HUES6 (cell line): ENCODE data around the gene DRD4.

Source experiments
- H3K27ac ChIP-seq: 2 replicates; pipeline ENCODE4 v1.7.0; 2013; ENCODE audit warnings: low read depth, mild to moderate bottlenecking, low read length, inconsistent platforms
- H3K27me3 ChIP-seq: 2 replicates; pipeline ENCODE4 v1.6.1; 2013; ENCODE audit warnings: low read length; ENCODE audit not compliant: control insufficient read depth, insufficient read depth
- H3K36me3 ChIP-seq: 2 replicates; pipeline ENCODE4 v1.6.1; 2013; ENCODE audit warnings: low read length; ENCODE audit not compliant: control insufficient read depth, insufficient read depth
- H3K4me1 ChIP-seq: 2 replicates; pipeline ENCODE4 v1.6.1; 2013; ENCODE audit warnings: low read length; ENCODE audit not compliant: control insufficient read depth, insufficient read depth
- H3K4me3 ChIP-seq: 2 replicates; pipeline ENCODE4 v1.5.1; 2013; ENCODE audit warnings: low read depth, low read length
- H3K9ac ChIP-seq: one replicate; pipeline ENCODE4 v1.6.1; 2013; ENCODE audit warnings: mild to moderate bottlenecking, low read length
- H3K9me3 ChIP-seq: 2 replicates; pipeline ENCODE4 v1.6.1; 2013; ENCODE audit warnings: low read depth, low read length; ENCODE audit not compliant: control insufficient read depth, insufficient read depth

The DRD4 gene

DNA sequence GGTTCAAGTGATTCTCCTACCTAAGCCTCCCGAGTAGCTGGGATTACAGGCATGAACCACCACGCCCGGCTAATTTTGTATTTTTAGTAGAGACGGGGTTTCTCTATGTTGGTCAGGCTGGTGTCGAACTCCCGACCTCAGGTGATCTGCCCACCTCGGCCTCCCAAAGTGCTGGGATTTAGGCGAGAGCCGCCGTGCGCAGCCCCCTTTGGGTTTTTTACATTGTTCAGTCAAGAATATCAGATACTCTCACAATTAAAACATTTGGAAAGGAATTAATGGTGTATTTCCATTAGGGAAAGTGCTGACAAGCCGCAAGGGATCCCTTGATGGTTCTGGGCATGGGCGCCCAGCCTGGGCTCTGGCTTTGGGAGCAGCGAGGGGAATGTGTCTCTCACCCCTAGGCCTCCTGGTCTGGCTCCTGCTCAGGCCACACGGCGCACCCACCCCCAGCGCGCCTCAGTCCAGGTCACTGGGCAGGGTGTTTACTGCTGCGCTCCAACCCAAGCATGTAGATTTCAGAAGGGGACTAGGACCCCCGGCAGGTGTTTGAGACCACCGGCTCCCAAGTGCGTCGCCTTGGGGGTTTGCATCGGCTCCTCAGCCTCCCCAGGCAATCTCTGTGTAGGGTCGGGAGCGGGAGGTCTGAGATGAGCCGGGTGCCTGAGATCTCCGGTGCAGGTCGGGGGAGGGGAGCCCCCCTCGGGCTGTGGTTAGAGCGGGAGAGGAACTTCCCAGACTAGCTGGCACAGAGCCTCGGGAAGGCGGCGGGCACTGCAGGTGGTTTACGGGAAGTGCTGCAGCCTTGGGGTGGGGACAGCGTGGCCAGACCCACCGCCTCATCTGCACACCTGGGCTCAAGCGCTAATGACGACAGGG lies 20.5 kb upstream of the DRD4 start:
- H3K4me3 ChIP-seq: peak overlapping the region; percentile 63; the same call in 1 of the 2 replicates
- H3K27ac ChIP-seq: no peak overlapping the region
- H3K4me1 ChIP-seq: peaks cover 16% of the 10 kb centered on the region; the same call in 1 of the 2 replicates
- H3K9me3 ChIP-seq: no peaks in the 10 kb centered on the region
- peak overlapping the region; percentile 78 for H3K9ac ChIP-seq
- peaks cover 25% of the 10 kb centered on the region for H3K36me3 ChIP-seq
- no peaks in the 10 kb centered on the region for H3K27me3 ChIP-seq

DNA sequence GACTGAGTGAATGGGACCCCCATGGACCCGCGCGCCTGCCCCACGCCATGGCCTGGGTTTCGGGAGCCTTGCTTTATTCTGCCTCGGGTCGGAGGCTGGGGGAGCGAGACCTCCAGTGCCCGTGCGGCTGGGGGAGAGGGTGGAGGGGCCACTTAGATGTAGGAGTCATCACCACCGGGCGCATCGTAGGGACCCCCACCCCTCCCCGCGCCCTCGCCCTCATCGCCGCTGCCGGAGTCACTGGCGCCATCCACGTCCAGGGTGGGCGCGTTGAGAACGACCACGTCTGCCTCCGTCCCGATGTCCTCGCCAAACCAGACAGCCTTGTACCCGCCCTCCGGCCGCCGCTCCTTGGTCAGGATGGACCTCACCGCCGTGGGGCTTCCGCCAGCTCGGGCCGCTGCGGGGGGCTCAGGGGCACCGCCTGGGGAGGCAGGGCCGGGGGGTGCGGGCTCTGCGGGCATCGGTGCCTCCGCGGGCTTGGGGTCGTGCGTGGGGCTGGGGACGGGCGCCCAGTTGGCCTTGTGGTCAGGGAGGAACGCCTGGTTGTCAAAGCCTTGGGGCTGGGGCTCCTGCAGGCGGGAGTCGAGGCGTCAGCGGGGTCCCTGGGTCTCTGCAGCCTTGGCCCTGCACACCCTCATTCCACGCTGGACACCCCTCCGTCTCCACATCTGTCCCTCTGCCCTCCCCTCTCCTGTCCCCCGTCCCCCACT lies 19.7 kb upstream of the DRD4 start:
- H3K9ac ChIP-seq: no peak overlapping the region
- no peak overlapping the region for H3K4me3 ChIP-seq
- no peaks in the 10 kb centered on the region for H3K27me3 ChIP-seq
- H3K4me1 ChIP-seq: peaks cover 16% of the 10 kb centered on the region; the same call in 1 of the 2 replicates
- no peaks in the 10 kb centered on the region for H3K9me3 ChIP-seq
- H3K27ac ChIP-seq: no peak overlapping the region
- peaks cover 17% of the 10 kb centered on the region for H3K36me3 ChIP-seq

DNA sequence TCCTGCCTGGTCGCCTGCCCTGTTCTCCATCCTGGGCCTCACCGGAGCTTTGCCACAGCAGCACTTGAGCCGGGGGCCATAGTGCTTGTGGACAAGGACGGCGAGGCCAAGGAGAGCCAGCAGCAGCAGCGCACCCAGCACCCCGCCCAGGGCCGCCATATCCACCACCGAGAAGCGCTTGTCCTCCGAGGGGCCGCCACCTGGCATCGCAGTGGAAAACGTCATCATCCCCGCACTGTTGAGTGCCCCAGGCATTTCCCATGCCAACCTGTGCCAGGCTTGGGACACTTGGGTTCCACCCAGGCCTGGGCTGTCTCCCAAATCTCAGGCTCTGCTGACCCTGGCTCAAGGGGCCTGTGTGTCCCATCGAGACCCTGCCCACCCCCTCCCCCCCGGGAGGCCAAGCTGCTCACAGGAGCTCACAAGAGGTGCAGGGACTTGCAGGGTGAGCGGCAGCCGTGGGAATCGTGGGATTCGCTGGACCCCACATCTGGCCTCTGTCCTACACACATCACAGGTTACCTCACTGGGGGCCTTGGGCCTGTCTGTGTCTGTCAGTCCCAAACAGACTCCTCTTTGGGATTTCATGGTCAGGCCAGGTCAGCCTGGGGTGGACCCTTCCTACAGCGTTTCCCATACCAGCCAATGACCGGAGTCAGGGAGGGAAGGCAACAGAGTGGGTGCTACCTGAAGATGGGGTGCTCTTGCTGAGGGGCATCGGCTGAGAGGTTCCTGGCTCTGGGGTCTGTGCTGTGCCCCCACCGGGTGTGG lies 19.0 kb upstream of the DRD4 start:
- Histone ChIP-seq H3K4me1 (peaks cover 16% of the 10 kb centered on the region; the same call in 1 of the 2 replicates), H3K27ac (no peak overlapping the region), H3K9ac (no peak overlapping the region), H3K4me3 (no peak overlapping the region), H3K9me3 (no peaks in the 10 kb centered on the region), H3K36me3 (peaks cover 10% of the 10 kb centered on the region; the same call in 1 of the 2 replicates), H3K27me3 (no peaks in the 10 kb centered on the region)

DNA sequence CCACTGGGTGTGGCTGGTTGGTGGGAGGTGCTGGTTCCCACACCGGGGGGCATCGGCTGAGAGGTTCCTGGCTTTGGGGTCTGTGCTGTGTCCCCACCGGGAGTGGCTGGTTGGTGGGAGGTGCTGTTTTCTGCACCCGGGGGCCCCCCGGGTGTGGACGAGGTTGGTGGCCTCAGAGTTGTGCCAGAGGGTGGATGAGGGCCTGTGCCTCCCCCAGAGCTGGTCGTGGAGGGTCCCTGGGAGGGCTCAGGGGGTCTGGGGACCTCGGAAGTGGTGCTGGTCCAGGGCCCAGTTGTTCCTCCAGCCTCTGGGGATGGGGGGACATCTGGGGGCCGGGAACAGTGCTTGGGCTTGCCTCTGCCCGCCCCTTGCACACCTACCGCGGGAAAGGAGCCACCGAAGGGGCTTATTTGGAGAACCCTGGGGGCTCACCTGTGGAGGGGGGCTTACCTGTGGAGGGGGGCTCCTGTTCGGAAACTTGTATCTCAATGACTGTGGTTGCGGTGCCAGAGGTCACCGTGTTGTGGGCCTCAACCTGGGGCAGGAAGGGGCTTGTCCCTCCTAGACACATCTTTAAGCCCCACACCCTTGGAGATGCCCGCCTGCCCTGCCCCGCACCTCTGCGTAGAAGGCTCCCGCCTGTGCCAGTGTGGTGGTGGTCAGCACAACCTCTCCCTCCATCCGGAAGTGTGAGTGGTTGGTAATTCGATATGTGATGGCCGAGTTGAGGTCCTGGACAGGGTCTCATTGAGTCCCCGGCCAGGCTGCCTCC lies 18.0 kb upstream of the DRD4 start:
- no peaks in the 10 kb centered on the region for H3K27me3 ChIP-seq
- no peak overlapping the region for H3K4me3 ChIP-seq
- peaks cover 13% of the 10 kb centered on the region; the same call in 1 of the 2 replicates for H3K4me1 ChIP-seq
- peaks cover 7% of the 10 kb centered on the region; the same call in 1 of the 2 replicates for H3K36me3 ChIP-seq
- no peaks in the 10 kb centered on the region for H3K9me3 ChIP-seq
- no peak overlapping the region for H3K27ac ChIP-seq
- no peak overlapping the region for H3K9ac ChIP-seq

DNA sequence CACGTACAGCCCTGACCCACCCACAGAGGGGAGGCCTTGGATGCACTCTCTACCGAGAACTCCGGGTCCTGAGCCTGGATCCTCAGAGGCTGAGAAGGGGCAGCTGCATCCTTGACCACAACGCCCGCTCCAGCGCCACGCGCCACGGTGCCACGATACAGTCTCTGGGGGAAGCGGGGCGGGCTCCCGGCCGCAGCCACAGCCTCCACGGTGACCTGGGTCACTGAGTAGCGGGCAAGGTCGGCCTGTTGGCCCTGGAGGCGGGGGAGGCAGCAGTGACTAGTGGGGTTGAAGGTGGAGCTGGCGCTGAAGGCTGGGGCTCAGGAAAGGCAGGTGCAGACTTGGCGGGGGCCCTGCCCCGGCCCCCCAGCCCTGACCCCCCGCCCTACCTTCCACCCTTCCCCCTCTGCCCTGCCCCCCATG lies 17.4 kb upstream of the DRD4 start:
- Histone ChIP-seq H3K27me3 (no peaks in the 10 kb centered on the region), H3K9me3 (no peaks in the 10 kb centered on the region), H3K4me1 (peaks cover 7% of the 10 kb centered on the region; the same call in 1 of the 2 replicates), H3K9ac (no peak overlapping the region), H3K4me3 (no peak overlapping the region), H3K36me3 (peaks cover 7% of the 10 kb centered on the region; the same call in 1 of the 2 replicates), H3K27ac (no peak overlapping the region)

DNA sequence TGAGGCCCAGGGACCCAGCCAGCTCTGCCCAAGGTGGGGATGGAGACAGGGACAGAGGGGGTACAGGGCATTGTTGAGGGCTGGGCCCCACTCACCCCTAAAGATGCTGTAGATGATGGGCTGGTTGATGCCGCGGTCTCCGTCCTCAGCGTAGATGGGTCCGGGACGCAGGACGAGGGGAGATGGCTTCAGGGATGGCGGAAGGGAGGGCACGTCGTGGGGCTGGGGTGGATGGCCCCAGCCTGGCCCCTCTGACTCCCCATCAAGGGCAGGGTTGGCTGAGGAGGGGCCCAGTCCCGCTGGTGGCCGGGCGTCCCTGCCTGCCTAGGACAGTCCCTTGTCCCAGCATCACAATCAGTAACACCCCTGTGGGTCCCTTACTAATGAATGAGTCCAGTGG lies 16.9 kb upstream of the DRD4 start:
- no peaks in the 10 kb centered on the region for H3K27me3 ChIP-seq
- H3K36me3 ChIP-seq: 0 out of 2 replicates have a peak, but pooled peaks cover 7% of the 10 kb centered on the region
- no peaks in the 10 kb centered on the region for H3K9me3 ChIP-seq
- H3K4me3 ChIP-seq: no peak overlapping the region
- no peak overlapping the region for H3K27ac ChIP-seq
- no peak overlapping the region for H3K9ac ChIP-seq
- H3K4me1 ChIP-seq: peaks cover 5% of the 10 kb centered on the region; the same call in 1 of the 2 replicates

DNA sequence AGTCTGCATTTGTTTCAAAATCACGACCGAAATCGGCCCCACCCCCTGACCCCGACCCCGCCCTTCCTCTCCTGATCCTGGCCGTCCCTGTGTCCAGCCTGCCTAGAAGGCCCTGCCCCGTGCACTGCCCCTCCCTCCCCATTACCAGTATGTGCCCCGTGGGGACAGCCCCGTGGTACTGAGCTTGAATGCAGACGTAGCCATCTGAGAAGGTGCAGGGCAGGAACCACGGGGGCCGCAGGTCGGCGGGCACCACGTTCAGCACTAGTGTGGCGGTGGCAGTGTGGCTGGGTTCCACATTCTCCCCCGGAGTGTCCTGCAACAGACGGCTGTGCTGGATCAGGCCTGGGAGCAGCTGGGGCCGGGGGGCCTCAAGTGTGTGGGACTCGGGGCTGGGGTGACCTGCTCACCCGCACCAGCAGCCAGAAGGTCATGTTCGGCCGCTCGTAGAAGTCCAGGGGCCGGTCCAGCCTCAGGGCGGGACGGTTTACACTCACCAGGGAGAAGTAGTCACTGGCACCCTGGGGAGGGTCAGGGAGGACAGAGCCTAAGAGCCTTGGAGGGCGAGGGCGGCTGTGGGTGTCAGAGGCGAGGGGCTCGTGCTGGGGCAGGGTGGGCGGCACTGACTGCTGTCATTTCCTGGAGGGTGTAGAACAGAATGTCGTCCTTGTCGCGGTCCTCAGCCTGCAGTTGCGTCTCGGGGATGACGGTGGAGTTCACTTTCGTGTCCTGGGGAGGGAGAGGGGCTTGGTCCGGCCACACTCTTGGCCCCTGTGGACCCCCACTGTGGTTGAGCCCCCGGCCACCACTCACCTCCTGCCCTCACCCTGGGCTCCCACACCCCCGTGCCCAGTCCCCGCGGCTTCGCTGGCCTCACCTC lies 15.9 kb upstream of the DRD4 start:
- Histone ChIP-seq H3K27me3 (no peaks in the 10 kb centered on the region), H3K9ac (no peak overlapping the region), H3K36me3 (0 out of 2 replicates have a peak, but pooled peaks cover 7% of the 10 kb centered on the region), H3K9me3 (no peaks in the 10 kb centered on the region), H3K4me3 (no peak overlapping the region), H3K4me1 (0 out of 2 replicates have a peak, but pooled peaks cover 3% of the 10 kb centered on the region), H3K27ac (no peak overlapping the region)

DNA sequence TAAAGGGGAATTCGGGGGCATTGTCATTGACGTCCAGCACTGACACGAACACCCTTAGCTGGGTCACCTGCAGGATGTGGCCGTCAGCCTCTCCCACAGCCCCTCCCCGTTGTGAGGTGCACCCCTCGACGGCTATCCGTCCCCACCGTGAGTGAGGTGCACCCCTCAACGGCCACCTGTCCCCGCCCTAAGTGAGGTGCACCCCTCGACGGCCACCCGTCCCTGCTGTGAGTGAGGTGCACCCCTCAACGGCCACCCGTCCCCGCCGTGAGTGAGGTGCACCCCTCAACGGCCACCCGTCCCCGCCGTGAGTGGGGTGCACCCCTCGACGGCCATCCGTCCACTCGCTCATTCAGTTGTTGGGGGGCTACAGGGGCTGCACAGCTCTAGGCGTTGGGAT lies 15.2 kb upstream of the DRD4 start:
- Histone ChIP-seq H3K36me3 (0 out of 2 replicates have a peak, but pooled peaks cover 7% of the 10 kb centered on the region), H3K9ac (no peak overlapping the region), H3K4me1 (0 out of 2 replicates have a peak, but pooled peaks cover 3% of the 10 kb centered on the region), H3K27me3 (no peaks in the 10 kb centered on the region), H3K4me3 (no peak overlapping the region), H3K27ac (no peak overlapping the region), H3K9me3 (no peaks in the 10 kb centered on the region)

DNA sequence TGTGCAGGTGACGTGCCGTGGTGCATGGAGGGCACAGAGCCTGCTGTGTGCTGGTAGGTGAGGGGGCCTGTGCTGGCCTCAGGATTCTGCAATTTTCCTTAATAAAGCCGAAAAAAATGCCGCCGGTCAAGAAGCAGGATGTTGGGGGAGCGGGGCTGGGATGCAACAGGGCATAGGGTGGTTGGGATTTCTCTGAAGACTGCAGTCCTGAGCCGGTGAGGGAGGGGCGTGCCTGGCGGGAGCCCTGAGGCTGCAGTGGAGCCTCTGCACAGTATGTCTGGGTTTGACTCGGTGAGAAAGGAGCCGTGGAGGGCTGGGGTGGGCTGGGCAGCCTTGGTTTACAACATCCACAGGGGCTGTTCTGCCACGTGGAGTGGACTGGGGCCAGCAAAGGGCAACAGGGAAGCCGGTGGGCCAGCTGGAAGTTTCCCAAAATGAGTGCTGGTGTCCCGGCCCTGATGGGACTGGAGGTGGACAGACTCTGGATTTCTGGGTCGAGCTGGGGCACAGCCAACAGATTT lies 13.7 kb upstream of the DRD4 start:
- no peaks in the 10 kb centered on the region for H3K9me3 ChIP-seq
- H3K27ac ChIP-seq: no peak overlapping the region
- no peak overlapping the region for H3K9ac ChIP-seq
- peaks cover 5% of the 10 kb centered on the region; the same call in 1 of the 2 replicates for H3K27me3 ChIP-seq
- H3K4me3 ChIP-seq: no peak overlapping the region
- H3K4me1 ChIP-seq: 0 out of 2 replicates have a peak, but pooled peaks cover 3% of the 10 kb centered on the region
- H3K36me3 ChIP-seq: peaks cover 2% of the 10 kb centered on the region; the same call in 1 of the 2 replicates
